ENCODE results near the gene CROCC2.

CROCC2 gene

DNA sequence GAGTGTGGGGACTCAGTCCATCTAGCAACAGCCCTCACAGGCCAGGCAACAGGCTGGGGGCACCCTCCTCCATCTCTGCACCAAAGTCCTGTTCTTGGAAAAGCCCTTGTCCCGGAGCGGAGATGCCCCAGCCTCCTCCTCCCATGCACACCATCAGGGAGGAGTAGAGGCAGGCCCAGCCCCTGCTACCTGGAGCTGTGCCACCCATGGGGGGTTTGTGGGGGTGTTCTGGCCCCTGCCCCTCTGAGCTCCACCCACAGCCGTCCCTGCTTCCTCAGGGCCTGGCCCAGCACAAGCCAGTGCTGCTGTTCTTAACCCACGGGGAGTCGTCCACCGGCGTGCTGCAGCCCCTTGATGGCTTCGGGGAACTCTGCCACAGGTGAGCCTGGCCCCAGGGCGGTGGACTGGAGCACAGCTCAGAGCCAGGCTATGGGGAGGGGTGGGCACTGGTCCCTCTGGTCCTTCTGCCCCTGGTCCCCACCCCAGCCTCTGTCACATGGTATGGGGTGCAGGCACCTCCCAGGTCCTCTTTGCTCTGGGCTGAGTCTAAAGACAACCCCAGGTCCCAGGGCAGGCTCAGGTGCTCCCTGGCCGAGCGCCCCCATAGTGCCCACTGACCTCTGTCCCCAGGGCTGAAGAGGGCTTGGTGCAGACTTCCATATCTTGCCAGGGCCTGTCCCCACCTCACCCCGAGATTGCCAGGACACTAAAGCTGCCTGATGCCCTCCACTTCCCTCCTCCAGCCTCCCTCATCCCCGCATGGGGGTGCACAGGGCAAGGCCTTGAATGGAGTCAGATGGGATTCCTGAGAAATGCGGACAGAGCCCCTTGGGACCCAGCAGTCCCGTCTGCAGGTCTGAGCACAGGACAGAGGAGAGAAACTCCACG, 34.8 kb upstream of the CROCC2 start:
- Histone ChIP-seq H3K79me2 (ENCODE audit: control insufficient read depth, low read length) (no peaks in the 10 kb centered on the region), H3K4me1 (ENCODE audit: control insufficient read depth, low read length) (no peaks in the 10 kb centered on the region), H3K9me2 (replicated peaks; ENCODE audit: control insufficient read depth, low read length) (no peaks in the 10 kb centered on the region), H3K27ac (ENCODE audit: low read depth, low read length) (no peak overlapping the region), H3F3A (ENCODE audit: control insufficient read depth, insufficient read depth) (no peaks in the 10 kb centered on the region), H4K20me1 (ENCODE audit: control insufficient read depth, insufficient read depth, low read depth, low read length) (no peaks in the 10 kb centered on the region), H3K27me3 (ENCODE audit: control insufficient read depth, low read length) (peaks cover 2% of the 10 kb centered on the region; the same call in 1 of the 2 replicates), H3K9me3 (ENCODE audit: control insufficient read depth, insufficient read depth, low read length) (no peaks in the 10 kb centered on the region), H3K4me3 (ENCODE audit: low read length) (no peak overlapping the region), H3K4me2 (ENCODE audit: low read length) (no peak overlapping the region), H3K36me3 (ENCODE audit: control insufficient read depth, low read length) (no peaks in the 10 kb centered on the region)
- no peak for TF ChIP-seq EZH2phosphoT487 (IDR thresholded peaks at IDR 0.05; ENCODE audit: borderline replicate concordance, low read length)
- TF ChIP-seq, protein P1, sequence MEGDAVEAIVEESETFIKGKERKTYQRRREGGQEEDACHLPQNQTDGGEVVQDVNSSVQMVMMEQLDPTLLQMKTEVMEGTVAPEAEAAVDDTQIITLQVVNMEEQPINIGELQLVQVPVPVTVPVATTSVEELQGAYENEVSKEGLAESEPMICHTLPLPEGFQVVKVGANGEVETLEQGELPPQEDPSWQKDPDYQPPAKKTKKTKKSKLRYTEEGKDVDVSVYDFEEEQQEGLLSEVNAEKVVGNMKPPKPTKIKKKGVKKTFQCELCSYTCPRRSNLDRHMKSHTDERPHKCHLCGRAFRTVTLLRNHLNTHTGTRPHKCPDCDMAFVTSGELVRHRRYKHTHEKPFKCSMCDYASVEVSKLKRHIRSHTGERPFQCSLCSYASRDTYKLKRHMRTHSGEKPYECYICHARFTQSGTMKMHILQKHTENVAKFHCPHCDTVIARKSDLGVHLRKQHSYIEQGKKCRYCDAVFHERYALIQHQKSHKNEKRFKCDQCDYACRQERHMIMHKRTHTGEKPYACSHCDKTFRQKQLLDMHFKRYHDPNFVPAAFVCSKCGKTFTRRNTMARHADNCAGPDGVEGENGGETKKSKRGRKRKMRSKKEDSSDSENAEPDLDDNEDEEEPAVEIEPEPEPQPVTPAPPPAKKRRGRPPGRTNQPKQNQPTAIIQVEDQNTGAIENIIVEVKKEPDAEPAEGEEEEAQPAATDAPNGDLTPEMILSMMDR (IDR thresholded peaks at IDR 0.05; ENCODE audit: low read depth, low read length, poor library complexity, severe bottlenecking): no peak

DNA sequence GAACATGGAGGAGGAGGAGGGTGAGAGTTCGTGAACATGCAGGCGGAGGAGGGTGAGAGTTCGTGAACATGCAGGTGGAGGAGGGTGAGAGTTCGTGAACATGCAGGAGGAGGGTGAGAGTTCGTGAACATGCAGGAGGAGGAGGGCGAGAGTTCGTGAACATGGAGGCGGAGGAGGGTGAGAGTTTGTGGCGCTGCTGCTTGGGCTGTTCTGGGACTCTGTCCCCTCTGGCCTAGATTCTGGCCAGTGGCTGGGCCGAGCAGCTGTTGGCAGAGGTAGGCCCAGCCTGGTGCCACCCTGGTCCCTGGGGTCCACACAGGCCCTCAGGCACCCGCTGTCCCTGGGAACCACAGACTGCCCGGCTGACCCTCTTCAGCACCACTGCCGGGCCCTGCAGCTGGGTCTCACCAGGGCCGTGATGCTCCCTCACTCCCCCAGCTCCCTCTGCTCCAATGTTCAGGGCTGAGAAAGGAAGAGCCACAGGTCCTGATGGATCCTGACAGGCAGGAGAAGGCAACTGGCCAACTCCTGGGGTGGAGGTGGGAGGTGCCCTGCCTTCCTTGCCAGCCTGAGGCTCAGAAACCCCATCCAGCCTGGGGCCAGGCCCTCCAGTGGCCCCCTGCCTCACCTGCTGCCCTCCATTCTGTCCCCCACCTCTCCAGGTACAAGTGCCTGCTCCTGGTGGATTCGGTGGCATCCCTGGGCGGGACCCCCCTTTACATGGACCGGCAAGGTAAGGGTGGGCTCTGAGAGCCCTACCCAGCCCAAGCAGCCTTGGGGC, 33.6 kb upstream of the CROCC2 start:
- H4K20me1 ChIP-seq (ENCODE audit: control insufficient read depth, insufficient read depth, low read depth, low read length): no peaks in the 10 kb centered on the region
- H3K4me1 ChIP-seq (ENCODE audit: control insufficient read depth, low read length): no peaks in the 10 kb centered on the region
- H3K27me3 ChIP-seq (ENCODE audit: control insufficient read depth, low read length): no peaks in the 10 kb centered on the region
- H3F3A ChIP-seq (ENCODE audit: control insufficient read depth, insufficient read depth): no peaks in the 10 kb centered on the region
- no peaks in the 10 kb centered on the region for H3K9me3 ChIP-seq (ENCODE audit: control insufficient read depth, insufficient read depth, low read length)
- H3K4me3 ChIP-seq (ENCODE audit: low read length): no peak overlapping the region
- no peak overlapping the region for H3K27ac ChIP-seq (ENCODE audit: low read depth, low read length)
- no peaks in the 10 kb centered on the region for H3K36me3 ChIP-seq (ENCODE audit: control insufficient read depth, low read length)
- no peak overlapping the region for H3K4me2 ChIP-seq (ENCODE audit: low read length)
- TF ChIP-seq, protein P1 (IDR thresholded peaks at IDR 0.05; ENCODE audit: low read depth, low read length, poor library complexity, severe bottlenecking): no peak
- TF ChIP-seq EZH2phosphoT487 (IDR thresholded peaks at IDR 0.05; ENCODE audit: borderline replicate concordance, low read length): no peak
- no peaks in the 10 kb centered on the region for H3K9me2 ChIP-seq (replicated peaks; ENCODE audit: control insufficient read depth, low read length)
- no peaks in the 10 kb centered on the region for H3K79me2 ChIP-seq (ENCODE audit: control insufficient read depth, low read length)

DNA sequence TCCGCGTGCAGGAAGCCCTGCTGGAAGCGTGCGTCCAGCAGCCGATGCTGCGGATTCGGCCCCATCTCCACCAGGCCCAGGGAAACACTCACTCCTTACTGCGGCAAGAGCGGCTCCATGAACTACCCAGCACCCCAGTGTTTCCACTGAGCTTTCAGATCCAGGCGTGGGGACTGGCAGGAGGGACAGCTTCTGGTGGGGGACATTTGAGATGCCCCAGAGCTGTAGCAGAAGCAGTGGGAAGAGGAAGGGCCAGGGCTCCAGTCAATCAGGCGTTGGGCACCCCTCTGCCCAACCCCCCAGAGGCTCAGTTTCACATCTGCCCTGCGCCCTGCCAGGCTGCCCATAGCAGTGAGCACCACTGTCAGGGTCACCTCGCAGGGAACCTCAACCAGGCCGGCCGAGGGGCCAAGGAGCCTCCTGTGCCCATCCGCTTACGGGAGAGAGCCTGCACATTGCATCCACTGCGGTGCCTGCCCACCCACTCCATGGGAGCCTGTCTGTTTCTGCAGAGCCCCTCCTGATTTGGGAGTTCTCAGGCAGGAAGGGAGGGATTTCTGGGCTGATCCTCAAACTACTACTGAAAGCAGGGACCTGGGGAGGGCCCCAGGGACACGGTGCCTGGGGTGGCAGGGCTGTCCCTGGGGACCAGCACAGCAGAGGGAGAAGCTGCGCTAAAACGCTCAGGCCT, 32.9 kb upstream of the CROCC2 start:
- Histone ChIP-seq H3K27ac (ENCODE audit: low read depth, low read length) (no peak overlapping the region), H3K9me2 (replicated peaks; ENCODE audit: control insufficient read depth, low read length) (no peaks in the 10 kb centered on the region), H3K4me3 (ENCODE audit: low read length) (no peak overlapping the region), H3K79me2 (ENCODE audit: control insufficient read depth, low read length) (no peaks in the 10 kb centered on the region), H3F3A (ENCODE audit: control insufficient read depth, insufficient read depth) (no peaks in the 10 kb centered on the region), H3K36me3 (ENCODE audit: control insufficient read depth, low read length) (no peaks in the 10 kb centered on the region), H3K27me3 (ENCODE audit: control insufficient read depth, low read length) (no peaks in the 10 kb centered on the region), H3K4me1 (ENCODE audit: control insufficient read depth, low read length) (no peaks in the 10 kb centered on the region), H4K20me1 (ENCODE audit: control insufficient read depth, insufficient read depth, low read depth, low read length) (no peaks in the 10 kb centered on the region), H3K4me2 (ENCODE audit: low read length) (no peak overlapping the region), H3K9me3 (ENCODE audit: control insufficient read depth, insufficient read depth, low read length) (no peaks in the 10 kb centered on the region)
- TF ChIP-seq, protein P1 (IDR thresholded peaks at IDR 0.05; ENCODE audit: low read depth, low read length, poor library complexity, severe bottlenecking): no peak
- no peak for TF ChIP-seq EZH2phosphoT487 (IDR thresholded peaks at IDR 0.05; ENCODE audit: borderline replicate concordance, low read length)
